GM21717 (cell line): ENCODE results near the gene NDST1.

ENCODE experiments used
- ATAC-seq: cut with Tn5 transposase; IDR thresholded peaks from one replicate; pipeline ENCODE4 v1.9.1; 2021; ENCODE audit warnings: mild to moderate bottlenecking, moderate library complexity; ENCODE audit not compliant: unreplicated experiment

NDST1 gene

GRCh38 chr5:150561571-150562275, 53.8 kb downstream of the NDST1 start:
- no peak for ATAC-seq

GRCh38 chr5:150562832-150563231, 54.9 kb downstream of the NDST1 start:
- ATAC-seq: no peak

- ATAC-seq: no peak
These were observed 57.9 kb downstream of the NDST1 start for GRCh38 chr5:150565868-150566267.

- ATAC-seq: no peak
These were observed 59.2 kb downstream of the NDST1 start for GRCh38 chr5:150567031-150567717.

GRCh38 chr5:150568663-150569062, 60.7 kb downstream of the NDST1 start:
- no peak for ATAC-seq

- no peak for ATAC-seq
These were observed 62.4 kb downstream of the NDST1 start for GRCh38 chr5:150570333-150570732.

- no peak for ATAC-seq
These were observed 63.9 kb downstream of the NDST1 start for GRCh38 chr5:150571836-150572235.

- ATAC-seq: no peak
These were observed 65.3 kb downstream of the NDST1 start for GRCh38 chr5:150573216-150573615.

- ATAC-seq: no peak
These were observed 66.2 kb downstream of the NDST1 start for GRCh38 chr5:150573867-150574817.

- ATAC-seq: no peak
These were observed 67.1 kb downstream of the NDST1 start for GRCh38 chr5:150574818-150575547.

GRCh38 chr5:150575745-150576448, 68.0 kb downstream of the NDST1 start:
- ATAC-seq: no peak

GRCh38 chr5:150576449-150576949, 68.6 kb downstream of the NDST1 start:
- ATAC-seq: no peak

- no peak for ATAC-seq
These were observed 69.6 kb downstream of the NDST1 start for GRCh38 chr5:150577378-150578139.

GRCh38 chr5:150578781-150579461, 71.0 kb downstream of the NDST1 start:
- no peak for ATAC-seq

GRCh38 chr5:150579462-150580400, 71.8 kb downstream of the NDST1 start:
- no peak for ATAC-seq

GRCh38 chr5:150580917-150581316, 73.0 kb downstream of the NDST1 start:
- no peak for ATAC-seq

- ATAC-seq: no peak
These were observed 74.5 kb downstream of the NDST1 start for GRCh38 chr5:150582241-150583109.
